Neural progenitor cell (in vitro differentiated cells): ENCODE measurements around the gene CIAPIN1. TPM values are rescaled to one million over a fixed set of nuclear protein-coding genes. Genes with fewer than 3 reads are reported as not detected.

Experiments
- DNase-seq: peaks from one replicate; pipeline ENCODE4 v3.0.0-alpha.2; 2016; ENCODE audit warnings: low spot score
- H2AFZ ChIP-seq: fragments of 200-600 bp; sonication (generic); replicated peaks from 2 replicates; pipeline ENCODE4 v1.6.1; 2016; ENCODE audit warnings: antibody characterized with exemption
- H3F3A ChIP-seq: fragments of 200-600 bp; sonication (generic); 2 replicates; pipeline ENCODE4 v1.6.1; 2016; ENCODE audit warnings: antibody characterized with exemption, low read depth
- H3K27ac ChIP-seq: fragments of 200-600 bp; sonication (generic); 2 replicates; pipeline ENCODE4 v1.5.1; 2016; ENCODE audit warnings: mild to moderate bottlenecking
- H3K27me3 ChIP-seq: fragments of 200-600 bp; sonication (generic); 2 replicates; pipeline ENCODE4 v1.6.1; 2016; ENCODE audit warnings: mild to moderate bottlenecking, moderate library complexity
- H3K36me3 ChIP-seq: fragments of 200-600 bp; sonication (generic); 2 replicates; pipeline ENCODE4 v1.5.1; 2016
- H3K4me1 ChIP-seq: fragments of 200-600 bp; sonication (generic); 2 replicates; pipeline ENCODE4 v1.6.1; 2016; ENCODE audit warnings: mixed run types
- H3K4me2 ChIP-seq: fragments of 200-600 bp; sonication (generic); 2 replicates; pipeline ENCODE4 v1.6.1; 2016
- H3K4me3 ChIP-seq: fragments of 200-600 bp; sonication (generic); 2 replicates; pipeline ENCODE4 v1.5.1; 2016
- H3K79me2 ChIP-seq: fragments of 200-600 bp; sonication (generic); 2 replicates; pipeline ENCODE4 v1.6.1; 2016; ENCODE audit warnings: low read depth
- H3K9ac ChIP-seq: fragments of 200-600 bp; sonication (generic); 2 replicates; pipeline ENCODE4 v1.6.1; 2016
- H3K9me3 ChIP-seq: fragments of 200-600 bp; sonication (generic); 2 replicates; pipeline ENCODE4 v1.5.1; 2016; ENCODE audit warnings: low read depth
- H4K20me1 ChIP-seq: fragments of 200-600 bp; sonication (generic); 2 replicates; pipeline ENCODE4 v1.6.1; 2016; ENCODE audit warnings: low read depth
- H3K27ac Mint-ChIP-seq: 3 replicates; pipeline ENCODE4 v1.8.0; 2021; ENCODE audit warnings: mixed read lengths
- H3K27me3 Mint-ChIP-seq: 2 replicates; pipeline ENCODE4 v1.8.0; 2022; ENCODE audit warnings: low read depth, mild to moderate bottlenecking, inconsistent platforms, moderate library complexity, mixed read lengths; ENCODE audit not compliant: insufficient read depth
- H3K36me3 Mint-ChIP-seq: 3 replicates; pipeline ENCODE4 v1.8.0; 2021; ENCODE audit warnings: mixed read lengths
- H3K4me1 Mint-ChIP-seq: 3 replicates; pipeline ENCODE4 v1.8.0; 2021; ENCODE audit warnings: mixed read lengths
- H3K4me3 Mint-ChIP-seq: 3 replicates; pipeline ENCODE4 v1.8.0; 2021; ENCODE audit warnings: mild to moderate bottlenecking, moderate library complexity, mixed read lengths
- H3K9me3 Mint-ChIP-seq: 3 replicates; pipeline ENCODE4 v1.8.0; 2020; ENCODE audit warnings: mixed read lengths
- EZH2 ChIP-seq: fragments of 200-600 bp; sonication (generic); IDR thresholded peaks from 2 replicates; pipeline ENCODE4 v1.6.1; 2017; ENCODE audit warnings: antibody characterized with exemption, mild to moderate bottlenecking, moderate library complexity
- EZH2phosphoT487 ChIP-seq: fragments of 200-600 bp; sonication (generic); IDR thresholded peaks from 2 replicates; pipeline ENCODE4 v1.6.1; 2017; ENCODE audit warnings: antibody characterized with exemption
- total RNA-seq: library from RNA; depleted of rRNA; stranded (reverse); fragments of >200 nt; gene quantifications from 2 replicates; pipeline ENCODE4 v1.2.3, GENCODE V29; 2015; ENCODE audit warnings: low replicate concordance
- TF ChIP-seq, protein P1 (sequence below): fragments of 200-600 bp; sonication (generic); IDR thresholded peaks from 2 replicates; pipeline ENCODE4 v1.5.1; 2017; ENCODE audit warnings: antibody characterized with exemption, mild to moderate bottlenecking

CIAPIN1 gene
- total RNA-seq, 1 donor from 2014 or later, result 89.2 TPM

DNA sequence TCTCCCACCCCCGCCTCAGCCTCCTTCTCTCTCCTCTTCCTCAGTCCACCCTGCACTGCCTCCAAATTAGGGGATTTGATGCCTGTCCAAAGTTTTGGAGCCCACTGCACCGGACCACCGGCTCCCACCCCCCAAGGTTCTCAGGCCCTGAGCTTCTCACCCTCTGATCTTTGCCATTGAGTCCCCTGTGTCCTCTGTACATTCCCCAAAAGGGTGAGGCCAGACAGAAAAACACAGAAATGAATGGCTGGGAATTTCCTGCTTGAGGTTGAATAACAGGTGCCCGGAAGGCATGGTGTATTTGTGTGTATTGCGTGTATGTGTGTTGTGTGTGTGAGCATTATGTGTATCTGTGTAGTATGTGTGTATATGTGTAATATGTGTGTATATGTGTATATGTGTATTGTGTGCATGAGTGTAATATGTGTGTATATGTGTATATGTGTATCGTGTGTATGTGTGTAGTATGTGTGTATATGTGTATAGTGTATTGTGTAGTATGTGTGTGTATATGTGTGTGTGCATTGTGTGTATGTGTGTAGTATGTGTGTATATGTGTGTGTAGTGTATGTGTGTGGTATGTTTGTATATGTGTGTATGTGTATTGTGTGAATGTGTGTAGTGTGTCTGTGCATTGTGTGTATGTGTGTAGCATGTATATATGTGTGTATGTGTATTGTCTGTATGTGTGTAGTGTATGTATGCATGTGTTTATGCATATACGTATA lies 58.7 kb downstream of the CIAPIN1 start:
- H3K27ac Mint-ChIP-seq, result no peak overlapping the region
- TF ChIP-seq EZH2phosphoT487, result no peak
- TF ChIP-seq, protein P1, sequence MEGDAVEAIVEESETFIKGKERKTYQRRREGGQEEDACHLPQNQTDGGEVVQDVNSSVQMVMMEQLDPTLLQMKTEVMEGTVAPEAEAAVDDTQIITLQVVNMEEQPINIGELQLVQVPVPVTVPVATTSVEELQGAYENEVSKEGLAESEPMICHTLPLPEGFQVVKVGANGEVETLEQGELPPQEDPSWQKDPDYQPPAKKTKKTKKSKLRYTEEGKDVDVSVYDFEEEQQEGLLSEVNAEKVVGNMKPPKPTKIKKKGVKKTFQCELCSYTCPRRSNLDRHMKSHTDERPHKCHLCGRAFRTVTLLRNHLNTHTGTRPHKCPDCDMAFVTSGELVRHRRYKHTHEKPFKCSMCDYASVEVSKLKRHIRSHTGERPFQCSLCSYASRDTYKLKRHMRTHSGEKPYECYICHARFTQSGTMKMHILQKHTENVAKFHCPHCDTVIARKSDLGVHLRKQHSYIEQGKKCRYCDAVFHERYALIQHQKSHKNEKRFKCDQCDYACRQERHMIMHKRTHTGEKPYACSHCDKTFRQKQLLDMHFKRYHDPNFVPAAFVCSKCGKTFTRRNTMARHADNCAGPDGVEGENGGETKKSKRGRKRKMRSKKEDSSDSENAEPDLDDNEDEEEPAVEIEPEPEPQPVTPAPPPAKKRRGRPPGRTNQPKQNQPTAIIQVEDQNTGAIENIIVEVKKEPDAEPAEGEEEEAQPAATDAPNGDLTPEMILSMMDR, result no peak
- no peaks in the 10 kb centered on the region for H3K79me2 ChIP-seq

DNA sequence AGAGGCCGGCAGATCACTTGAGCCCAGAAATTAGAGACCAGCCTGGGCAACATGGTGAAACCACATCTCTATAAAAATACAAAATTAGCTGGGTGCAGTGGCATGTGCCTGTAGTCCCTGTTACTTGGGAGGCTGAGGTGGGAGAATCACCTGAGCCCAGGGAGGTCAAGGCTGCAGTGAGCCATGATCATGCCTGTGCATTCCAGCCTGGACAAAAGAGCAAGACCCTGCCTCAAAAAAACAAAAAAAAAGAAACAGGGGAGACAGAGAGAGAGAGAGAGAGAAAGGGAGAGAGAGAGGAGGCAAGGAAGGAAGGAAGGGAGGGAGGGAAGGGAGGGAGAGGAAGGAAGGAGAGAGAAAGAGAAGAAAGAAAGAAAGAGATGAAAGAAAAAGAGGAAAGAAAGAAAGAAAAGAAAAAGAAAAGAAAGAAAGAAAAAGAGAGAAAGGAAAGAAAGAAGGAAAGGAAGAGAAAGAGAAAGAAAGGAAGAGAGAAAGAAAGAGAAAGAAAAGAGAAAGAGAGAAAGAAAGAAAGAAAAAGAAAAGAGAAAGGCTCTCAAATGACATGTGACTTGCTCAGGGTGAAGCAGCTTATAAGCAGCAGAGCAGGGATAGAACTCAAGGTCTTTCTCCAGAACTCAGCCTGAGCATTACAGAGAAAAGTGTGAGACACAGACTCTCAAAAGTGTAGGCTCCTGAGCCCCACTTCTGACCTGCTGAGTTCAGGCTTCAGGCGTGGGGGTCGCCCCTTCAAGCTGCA lies 59.4 kb downstream of the CIAPIN1 start:
- H3K4me1 Mint-ChIP-seq, result peaks cover 14% of the 10 kb centered on the region
- H2AFZ ChIP-seq, result no peak overlapping the region
- H3K4me1 ChIP-seq, result peaks cover 4% of the 10 kb centered on the region
- DNase-seq, result no peak
- H3K9ac ChIP-seq, result no peak overlapping the region
- H3K4me3 ChIP-seq, result no peak overlapping the region
- H3K27me3 ChIP-seq, result no peaks in the 10 kb centered on the region
- no peaks in the 10 kb centered on the region for H4K20me1 ChIP-seq
- H3K27ac ChIP-seq, result no peak overlapping the region
- peaks cover 12% of the 10 kb centered on the region for H3F3A ChIP-seq
- H3K79me2 ChIP-seq, result no peaks in the 10 kb centered on the region
- no peaks in the 10 kb centered on the region for H3K36me3 ChIP-seq
- no peaks in the 10 kb centered on the region for H3K9me3 Mint-ChIP-seq
- H3K27me3 Mint-ChIP-seq, result peaks cover 15% of the 10 kb centered on the region
- H3K36me3 Mint-ChIP-seq, result peaks cover 6% of the 10 kb centered on the region
- no peak overlapping the region for H3K4me2 ChIP-seq
- TF ChIP-seq EZH2phosphoT487 (no peak), EZH2 (no peak)
- TF ChIP-seq, protein P1, result no peak
- H3K4me3 Mint-ChIP-seq, result no peak overlapping the region
- H3K27ac Mint-ChIP-seq, result no peak overlapping the region
- no peaks in the 10 kb centered on the region for H3K9me3 ChIP-seq

More for the DNA sequence above, 58.7 kb downstream of the CIAPIN1 start:
- Histone ChIP-seq H3K4me1 (peaks cover 4% of the 10 kb centered on the region), H3K27me3 (no peaks in the 10 kb centered on the region), H3K36me3 (no peaks in the 10 kb centered on the region), H2AFZ (no peak overlapping the region), H4K20me1 (no peaks in the 10 kb centered on the region), H3F3A (peaks cover 12% of the 10 kb centered on the region), H3K4me3 (no peak overlapping the region), H3K4me2 (no peak overlapping the region), H3K9me3 (no peaks in the 10 kb centered on the region), H3K27ac (no peak overlapping the region), H3K9ac (no peak overlapping the region)
- peaks cover 1% of the 10 kb centered on the region for H3K36me3 Mint-ChIP-seq
- H3K4me1 Mint-ChIP-seq, result peaks cover 14% of the 10 kb centered on the region
- peaks cover 19% of the 10 kb centered on the region for H3K27me3 Mint-ChIP-seq
- no peak for DNase-seq
- no peak overlapping the region for H3K4me3 Mint-ChIP-seq
- H3K9me3 Mint-ChIP-seq, result no peaks in the 10 kb centered on the region

DNA sequence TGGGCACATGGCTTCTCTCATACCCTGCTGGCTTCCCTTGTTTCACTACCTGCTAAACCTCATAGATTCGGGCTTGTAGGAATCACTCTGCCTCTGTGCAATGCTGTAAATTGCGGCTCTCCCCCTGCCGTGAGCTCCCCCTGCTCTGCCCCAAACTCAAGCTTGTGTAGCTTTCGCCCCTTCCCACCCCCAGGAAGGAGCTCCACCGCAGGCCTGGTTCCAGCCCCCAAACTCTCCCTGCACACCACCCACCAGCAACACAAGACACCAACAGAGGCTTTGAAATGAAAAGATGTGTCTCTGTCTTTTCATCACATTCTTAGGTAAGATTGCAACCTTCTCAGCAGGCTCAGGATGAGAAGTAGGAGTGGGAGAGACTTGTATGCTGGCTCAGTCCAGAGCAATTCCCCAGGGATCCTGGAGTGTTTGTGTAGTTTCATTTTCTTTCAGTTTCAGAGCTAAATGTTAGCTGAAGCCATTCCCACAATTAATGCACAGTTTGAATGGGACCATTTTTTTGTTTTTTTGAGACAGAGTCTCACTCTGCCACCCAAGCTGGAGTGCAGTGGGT lies 60.7 kb downstream of the CIAPIN1 start:
- H3K4me3 ChIP-seq, result no peak overlapping the region

More for the DNA sequence above, 60.7 kb downstream of the CIAPIN1 start:
- H3K4me3 Mint-ChIP-seq, result no peak overlapping the region
- H4K20me1 ChIP-seq, result no peaks in the 10 kb centered on the region
- no peaks in the 10 kb centered on the region for H3K79me2 ChIP-seq
- peak overlapping the region; percentile 96 for H2AFZ ChIP-seq
- H3K27ac Mint-ChIP-seq, result peak overlapping the region; percentile 70
- H3K36me3 ChIP-seq, result no peaks in the 10 kb centered on the region
- H3K9me3 Mint-ChIP-seq, result no peaks in the 10 kb centered on the region
- no peaks in the 10 kb centered on the region for H3K27me3 ChIP-seq
- H3K9me3 ChIP-seq, result no peaks in the 10 kb centered on the region
- peaks cover 6% of the 10 kb centered on the region for H3K36me3 Mint-ChIP-seq
- peaks cover 14% of the 10 kb centered on the region for H3K4me1 Mint-ChIP-seq
- peaks cover 11% of the 10 kb centered on the region for H3K27me3 Mint-ChIP-seq
- peaks cover 12% of the 10 kb centered on the region for H3F3A ChIP-seq
- TF ChIP-seq EZH2phosphoT487 (no peak), EZH2 (no peak)
- TF ChIP-seq, protein P1, result no peak
- H3K4me1 ChIP-seq, result peaks cover 4% of the 10 kb centered on the region
- H3K4me2 ChIP-seq, result peak overlapping the region; percentile 58
- no peak overlapping the region for H3K27ac ChIP-seq
- H3K9ac ChIP-seq, result no peak overlapping the region
- no peak for DNase-seq
